BE2C (cell line): Measurements from ENCODE around the gene DCLK1.

Source experiments
- DNase-seq: peaks from one replicate; pipeline ENCODE4 v3.0.0-alpha.2; 2020
- H3K27me3 ChIP-seq: fragments of 250-450 bp; sonication (Bioruptor Pico); 2 replicates; pipeline ENCODE4 v1.5.1; 2020; ENCODE audit warnings: mild to moderate bottlenecking
- H3K36me3 ChIP-seq: fragments of 250-450 bp; sonication (Bioruptor Pico); 2 replicates; pipeline ENCODE4 v1.5.1; 2020; ENCODE audit warnings: mild to moderate bottlenecking
- H3K4me1 ChIP-seq: fragments of 250-450 bp; sonication (Bioruptor Pico); 2 replicates; pipeline ENCODE4 v1.5.1; 2020
- H3K4me3 ChIP-seq: 2 replicates; pipeline ENCODE4 v1.5.1; 2011; ENCODE audit warnings: low read depth, low read length
- H3K9me3 ChIP-seq: fragments of 250-450 bp; sonication (Bioruptor Pico); 2 replicates; pipeline ENCODE4 v1.5.1; 2020
- CTCF ChIP-seq: IDR thresholded peaks from 2 replicates; pipeline ENCODE4 v1.5.1; 2012; ENCODE audit warnings: mild to moderate bottlenecking, low read depth, low read length

DCLK1 gene

GRCh38 chr13:36163809-36164308 lies 32.7 kb upstream of the DCLK1 start:
- no peaks in the 10 kb centered on the region for H3K36me3 ChIP-seq
- peak; percentile 59 for DNase-seq
- H3K4me1 ChIP-seq: peaks cover 6% of the 10 kb centered on the region; the same call in 1 of the 2 replicates
- H3K4me3 ChIP-seq: no peak overlapping the region
- no peak for TF ChIP-seq CTCF
- no peaks in the 10 kb centered on the region for H3K9me3 ChIP-seq
- no peaks in the 10 kb centered on the region for H3K27me3 ChIP-seq

GRCh38 chr13:36163286-36163685 lies 32.1 kb upstream of the DCLK1 start:
- Histone ChIP-seq H3K9me3 (no peaks in the 10 kb centered on the region), H3K4me3 (no peak overlapping the region), H3K27me3 (no peaks in the 10 kb centered on the region), H3K4me1 (peaks cover 6% of the 10 kb centered on the region; the same call in 1 of the 2 replicates), H3K36me3 (no peaks in the 10 kb centered on the region)
- TF ChIP-seq CTCF: no peak
- DNase-seq: no peak

GRCh38 chr13:36160297-36160696 lies 29.1 kb upstream of the DCLK1 start:
- DNase-seq: no peak

GRCh38 chr13:36158611-36159010 lies 27.4 kb upstream of the DCLK1 start:
- Histone ChIP-seq H3K9me3 (no peaks in the 10 kb centered on the region), H3K36me3 (no peaks in the 10 kb centered on the region), H3K27me3 (no peaks in the 10 kb centered on the region), H3K4me3 (no peak overlapping the region), H3K4me1 (peaks cover 2% of the 10 kb centered on the region; the same call in 1 of the 2 replicates)
- DNase-seq: no peak
- TF ChIP-seq CTCF: no peak

More at GRCh38 chr13:36160297-36160696, 29.1 kb upstream of the DCLK1 start:
- Histone ChIP-seq H3K9me3 (no peaks in the 10 kb centered on the region), H3K27me3 (no peaks in the 10 kb centered on the region), H3K4me1 (peaks cover 6% of the 10 kb centered on the region; the same call in 1 of the 2 replicates), H3K36me3 (no peaks in the 10 kb centered on the region), H3K4me3 (no peak overlapping the region)
- no peak for TF ChIP-seq CTCF

- no peaks in the 10 kb centered on the region for H3K4me1 ChIP-seq
- DNase-seq: no peak
- no peak for TF ChIP-seq CTCF
- H3K9me3 ChIP-seq: no peaks in the 10 kb centered on the region
- no peak overlapping the region for H3K4me3 ChIP-seq
- no peaks in the 10 kb centered on the region for H3K27me3 ChIP-seq
- no peaks in the 10 kb centered on the region for H3K36me3 ChIP-seq
Measured at GRCh38 chr13:36157480-36157879, 26.3 kb upstream of the DCLK1 start.

- Histone ChIP-seq H3K36me3 (no peaks in the 10 kb centered on the region), H3K9me3 (no peaks in the 10 kb centered on the region), H3K4me3 (no peak overlapping the region), H3K27me3 (no peaks in the 10 kb centered on the region), H3K4me1 (no peaks in the 10 kb centered on the region)
- TF ChIP-seq CTCF: no peak
- DNase-seq: no peak
Measured at GRCh38 chr13:36154567-36155291, 23.5 kb upstream of the DCLK1 start.
